HepG2 (cell line): ENCODE data around the gene PLXND1. TPM values are rescaled to one million over a fixed set of nuclear protein-coding genes. Genes with fewer than 3 reads are reported as not detected.

Experiments
- ATAC-seq: fragments of 200-7000 bp; cut with Tn5 transposase; 3 replicates; pipeline ENCODE4 v1.9.1; 2020; ENCODE audit warnings: mild to moderate bottlenecking, moderate library complexity
- BruUV-seq: library from RNA; stranded (reverse); fragments of 400-500 nt; replicated peaks from 2 replicates; lab custom pipeline; 2021; lab: Mats Ljungman, UMichigan
- CTCF ChIA-PET: fragments of 300-600 bp; formaldehyde crosslinking; extraction: SDS; loops from one replicate; lab custom pipeline; 2021; ENCODE audit warnings: low total read pairs, inconsistent platforms, low intra/inter-chr PET ratio; lab: Yijun Ruan, JAX
- POLR2A ChIA-PET: fragments of 350-600 bp; sonication (Branson Sonifier 250); formaldehyde crosslinking; loops from one replicate; lab custom pipeline; 2020; ENCODE audit warnings: antibody characterized with exemption, inconsistent platforms; lab: Yijun Ruan, JAX
- DNase-seq: peaks from one replicate; pipeline ENCODE4 v3.0.0-alpha.2; 2015; ENCODE audit warnings: low spot score
- FAIRE-seq: peaks from 3 replicates; lab custom pipeline; 2011; peaks lifted over from hg19 to GRCh38; lab: Jason Lieb, UNC
- H2AFZ ChIP-seq: one replicate; pipeline ENCODE4 v1.6.1; 2011; ENCODE audit warnings: low read length, inconsistent platforms
- H3K27ac ChIP-seq: fragments of 300-600 bp; 3 replicates; pipeline ENCODE4 v1.8.0; 2011; ENCODE audit warnings: mixed run types, mild to moderate bottlenecking, mixed read lengths, low read length, inconsistent platforms; ENCODE audit not compliant: insufficient read depth; ENCODE audit errors: extremely low read length
- H3K27me3 ChIP-seq, 2 experiments: fragments of 200-600 bp in 1 of 2; 2 replicates in 1 of 2; 3 replicates in 1 of 2; pipeline versions ENCODE4 v1.6.0 to v1.8.0; 2011; ENCODE audit warnings: low read length in 2 of 2, mild to moderate bottlenecking in 2 of 2, moderate library complexity in 2 of 2, inconsistent platforms in 1 of 2; ENCODE audit not compliant: insufficient read depth in 2 of 2, control insufficient read depth in 1 of 2
- H3K36me3 ChIP-seq, 2 experiments: fragments of 200-600 bp in 1 of 2; replicated peaks in 1 of 2; 2 replicates in 1 of 2; 3 replicates in 1 of 2; pipeline versions ENCODE4 v1.5.1 to v1.8.0; 2011; ENCODE audit warnings: low read length in 2 of 2, inconsistent platforms in 1 of 2; ENCODE audit not compliant: insufficient read depth in 2 of 2, control insufficient read depth in 1 of 2
- H3K4me1 ChIP-seq: 2 replicates; pipeline ENCODE4 v1.5.1; 2012; ENCODE audit warnings: low read length, inconsistent platforms; ENCODE audit not compliant: insufficient read depth
- H3K4me2 ChIP-seq: 2 replicates; pipeline ENCODE4 v1.6.0; 2011; ENCODE audit warnings: low read depth, low read length, inconsistent platforms
- H3K4me3 ChIP-seq, 3 experiments: fragments of 200-600 bp in 1 of 3; sonication (generic), shearing (Covaris generic) in 1 of 3; replicated peaks in 1 of 3; 2 replicates each; pipeline ENCODE4 v1.5.1; 2011 to 2016; ENCODE audit warnings: low read length in 3 of 3, inconsistent platforms in 2 of 3, low read depth in 2 of 3, mild to moderate bottlenecking in 2 of 3, control low read depth in 1 of 3, mixed read lengths in 1 of 3; ENCODE audit not compliant: insufficient read depth in 1 of 3
- H3K79me2 ChIP-seq: one replicate; pipeline ENCODE4 v1.6.1; 2011; ENCODE audit warnings: low read length, inconsistent platforms; ENCODE audit not compliant: insufficient read depth
- H3K9ac ChIP-seq: 2 replicates; pipeline ENCODE4 v1.6.0; 2011; ENCODE audit warnings: mild to moderate bottlenecking, low read depth, low read length, inconsistent platforms; ENCODE audit not compliant: insufficient read depth
- H3K9me3 ChIP-seq: 2 replicates; pipeline ENCODE4 v1.5.1; 2012; ENCODE audit warnings: mild to moderate bottlenecking, low read length
- H4K20me1 ChIP-seq: 2 replicates; pipeline ENCODE4 v1.6.0; 2011; ENCODE audit warnings: inconsistent platforms, mild to moderate bottlenecking, low read length, moderate library complexity; ENCODE audit not compliant: insufficient read depth
- CEBPZ ChIP-seq: IDR thresholded peaks from 2 replicates; pipeline ENCODE4 v1.6.1; 2012; ENCODE audit warnings: low read length, improper control_type of control experiment
- CHCHD3 ChIP-seq: sonication (generic); formaldehyde crosslinking; IDR thresholded peaks from 2 replicates; pipeline ENCODE4 v1.8.0; 2022; ENCODE audit warnings: mild to moderate bottlenecking, missing genetic modification reagents, moderate library complexity
- GABPB1 ChIP-seq: IDR thresholded peaks from 2 replicates; pipeline ENCODE4 v1.6.1; 2016; ENCODE audit warnings: mild to moderate bottlenecking, missing genetic modification reagents, moderate library complexity, missing compliant biosample characterization
- KLF12 ChIP-seq: sonication (generic); formaldehyde crosslinking; IDR thresholded peaks from 2 replicates; pipeline ENCODE4 v1.4.0; 2020; ENCODE audit warnings: missing genetic modification reagents, borderline replicate concordance
- MTF2 ChIP-seq: sonication (generic); formaldehyde crosslinking; IDR thresholded peaks from 2 replicates; pipeline ENCODE4 v1.5.0; 2020; ENCODE audit warnings: missing genetic modification reagents, borderline replicate concordance
- RORA ChIP-seq: sonication (generic); formaldehyde crosslinking; IDR thresholded peaks from 2 replicates; pipeline ENCODE4 v1.5.0; 2020; ENCODE audit warnings: mild to moderate bottlenecking, missing genetic modification reagents, moderate library complexity
- SOX5 ChIP-seq: IDR thresholded peaks from 2 replicates; pipeline ENCODE4 v1.6.1; 2016; ENCODE audit warnings: borderline replicate concordance
- ZMYM4 ChIP-seq: sonication (generic); formaldehyde crosslinking; IDR thresholded peaks from 2 replicates; pipeline ENCODE4 v1.8.1; 2023; ENCODE audit warnings: mild to moderate bottlenecking, missing genetic modification reagents
- ZNF460 ChIP-seq: sonication (generic); formaldehyde crosslinking; IDR thresholded peaks from 2 replicates; pipeline ENCODE4 v1.5.1; 2020; ENCODE audit warnings: missing genetic modification reagents, mild to moderate bottlenecking, borderline replicate concordance
- ZNF543 ChIP-seq: sonication (generic); formaldehyde crosslinking; IDR thresholded peaks from 2 replicates; pipeline ENCODE4 v1.4.0; 2020; ENCODE audit warnings: mild to moderate bottlenecking, missing genetic modification reagents
- ZNF749 ChIP-seq: sonication (generic); formaldehyde crosslinking; IDR thresholded peaks from 2 replicates; pipeline ENCODE4 v1.8.0; 2022; ENCODE audit warnings: mild to moderate bottlenecking, missing genetic modification reagents, moderate library complexity, borderline replicate concordance
- WGBS: methylation state at CpG from one replicate; pipeline ENCODE4 v1.1.6; 2017; ENCODE audit warnings: low lambda C conversion rate; 5-methylcytosine and 5-hydroxymethylcytosine counted together
- in situ Hi-C: cut with HindIII; loops from 2 replicates; pipeline ENCODE4 v1.10.0; 2017; ENCODE audit warnings: low pct_unique_long_range_greater_than_20kb; ENCODE audit not compliant: extremely low pct_ligation_motif_present
- intact Hi-C: fragments of 100-400 bp; cut with micrococcal nuclease; formaldehyde crosslinking; loops from one replicate; pipeline ENCODE4 v1.10.0; 2022; ENCODE audit not compliant: unreplicated experiment
- polyA plus RNA-seq, 8 experiments: library from polyadenylated mRNA; depleted of rRNA in 3 of 8; stranded (reverse) in 7 of 8; unstranded in 1 of 8; fragments of >200 nt; fragmentation: Illumina TruSeq in 4 of 8; extraction: Trizol in 4 of 8; gene quantifications; 2 replicates each; pipeline versions ENCODE4 v1.2.1 to v1.2.3, GENCODE V29; 2011 to 2016; ENCODE audit warnings: low read depth in 4 of 8, missing spikeins in 1 of 8, mixed read lengths in 1 of 8; ENCODE audit not compliant: insufficient read depth in 1 of 8
- total RNA-seq, 5 experiments: library from RNA; depleted of rRNA; stranded (reverse); fragments of >200 nt; fragmentation: Illumina TruSeq; extraction: Trizol; gene quantifications; 2 replicates each; pipeline ENCODE4 v1.2.3, GENCODE V29; 2016; ENCODE audit warnings: low read depth in 1 of 5
- TF ChIP-seq, protein P1 (sequence below): sonication (generic); formaldehyde crosslinking; IDR thresholded peaks from 2 replicates; pipeline ENCODE4 v1.9.0; 2021; ENCODE audit warnings: missing genetic modification reagents, borderline replicate concordance
- TF ChIP-seq, protein P2 (sequence below): sonication (generic); formaldehyde crosslinking; IDR thresholded peaks from 2 replicates; pipeline ENCODE4 v1.5.1; 2020; ENCODE audit warnings: missing genetic modification reagents, mild to moderate bottlenecking, borderline replicate concordance
- TF ChIP-seq, protein P3 (sequence below): sonication (generic); formaldehyde crosslinking; IDR thresholded peaks from 2 replicates; pipeline ENCODE4 v1.5.0; 2020; ENCODE audit warnings: missing genetic modification reagents, mild to moderate bottlenecking, borderline replicate concordance

The PLXND1 gene
- total and polyA plus RNA-seq, 2 of the 13 experiments (the other 11 are each of a cell fraction or from before 2014, with no cell fraction given) = 15.9 to 42.0 TPM

DNA sequence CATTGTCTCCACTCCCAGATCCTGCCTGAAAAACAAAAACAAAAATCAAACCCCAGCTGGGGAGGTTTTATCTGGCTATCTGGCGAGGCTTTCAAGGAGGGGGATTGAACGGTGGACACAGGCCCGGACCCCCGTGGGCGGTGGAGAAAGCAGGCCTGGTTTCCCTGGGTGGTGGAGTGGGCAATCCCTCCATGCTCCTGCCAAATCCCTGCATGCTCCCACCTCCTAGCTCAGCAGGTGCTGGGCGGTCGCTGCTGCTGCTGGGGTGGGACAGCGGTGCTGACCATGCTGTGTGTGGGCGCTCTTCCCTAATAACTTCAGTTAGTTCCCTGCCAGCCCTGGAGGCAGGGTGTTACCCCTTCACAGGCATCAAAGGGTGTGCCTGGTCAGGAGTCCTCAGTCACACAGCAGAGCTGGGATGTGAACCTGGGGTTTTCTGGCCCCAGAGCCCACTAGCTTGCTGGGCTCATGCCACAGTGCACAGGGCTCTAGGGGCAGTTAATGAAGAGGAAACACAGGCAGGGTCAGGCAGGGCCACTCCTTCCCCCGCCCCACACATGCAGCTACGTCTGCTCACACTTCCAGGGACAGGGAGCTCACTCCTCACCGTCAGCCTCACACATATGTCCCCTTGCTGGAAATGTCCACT lies 15.9 kb upstream of the PLXND1 start (continued):
- TF ChIP-seq, protein P1, sequence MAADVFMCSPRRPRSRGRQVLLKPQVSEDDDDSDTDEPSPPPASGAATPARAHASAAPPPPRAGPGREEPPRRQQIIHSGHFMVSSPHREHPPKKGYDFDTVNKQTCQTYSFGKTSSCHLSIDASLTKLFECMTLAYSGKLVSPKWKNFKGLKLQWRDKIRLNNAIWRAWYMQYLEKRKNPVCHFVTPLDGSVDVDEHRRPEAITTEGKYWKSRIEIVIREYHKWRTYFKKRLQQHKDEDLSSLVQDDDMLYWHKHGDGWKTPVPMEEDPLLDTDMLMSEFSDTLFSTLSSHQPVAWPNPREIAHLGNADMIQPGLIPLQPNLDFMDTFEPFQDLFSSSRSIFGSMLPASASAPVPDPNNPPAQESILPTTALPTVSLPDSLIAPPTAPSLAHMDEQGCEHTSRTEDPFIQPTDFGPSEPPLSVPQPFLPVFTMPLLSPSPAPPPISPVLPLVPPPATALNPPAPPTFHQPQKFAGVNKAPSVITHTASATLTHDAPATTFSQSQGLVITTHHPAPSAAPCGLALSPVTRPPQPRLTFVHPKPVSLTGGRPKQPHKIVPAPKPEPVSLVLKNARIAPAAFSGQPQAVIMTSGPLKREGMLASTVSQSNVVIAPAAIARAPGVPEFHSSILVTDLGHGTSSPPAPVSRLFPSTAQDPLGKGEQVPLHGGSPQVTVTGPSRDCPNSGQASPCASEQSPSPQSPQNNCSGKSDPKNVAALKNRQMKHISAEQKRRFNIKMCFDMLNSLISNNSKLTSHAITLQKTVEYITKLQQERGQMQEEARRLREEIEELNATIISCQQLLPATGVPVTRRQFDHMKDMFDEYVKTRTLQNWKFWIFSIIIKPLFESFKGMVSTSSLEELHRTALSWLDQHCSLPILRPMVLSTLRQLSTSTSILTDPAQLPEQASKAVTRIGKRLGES (CRISPR knock-in tag) = no peak

DNA sequence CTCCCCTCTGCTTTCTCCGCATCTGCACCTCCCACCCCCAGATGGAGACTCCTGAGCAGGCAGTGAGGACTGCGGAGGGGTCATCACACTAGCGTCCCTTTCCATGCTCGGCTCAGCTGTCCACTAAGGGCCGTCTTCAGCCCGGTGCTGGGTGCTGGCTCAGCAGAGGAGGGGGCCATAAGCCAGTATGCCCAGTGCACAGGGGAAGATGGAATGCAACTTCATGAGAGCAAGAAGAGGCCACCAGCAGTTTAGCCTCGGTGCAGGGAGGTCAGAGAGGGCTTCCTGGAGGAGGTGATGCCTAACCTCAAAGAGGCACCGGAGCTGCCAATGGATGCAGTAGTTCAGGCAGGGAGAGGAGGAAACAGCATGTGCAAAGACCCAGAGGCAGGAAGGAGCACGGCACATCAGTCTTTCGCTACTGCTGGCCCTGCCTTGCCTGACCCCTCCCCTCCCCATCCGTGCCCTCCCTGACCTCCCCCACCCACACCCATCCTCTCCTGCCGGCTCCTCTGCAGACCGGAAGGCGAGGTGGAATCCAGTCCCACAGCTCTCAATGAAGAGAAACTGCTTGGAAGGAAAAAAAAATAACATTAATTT lies 15.2 kb upstream of the PLXND1 start:
- DNase-seq = no peak
- Histone ChIP-seq H3K4me3 (peak overlapping the region in 1 of 3 experiments; percentile 30; a peak in 1 of 6 replicates), H3K4me1 (peaks cover 88% of the 10 kb centered on the region), H3K27me3 (no peaks in the 10 kb centered on the region; a peak in 1 of 5 replicates), H3K9me3 (no peaks in the 10 kb centered on the region), H4K20me1 (no peaks in the 10 kb centered on the region), H2AFZ (no peak overlapping the region), H3K9ac (no peak overlapping the region), H3K27ac (no peak overlapping the region), H3K79me2 (no peaks in the 10 kb centered on the region), H3K4me2 (peak overlapping the region; percentile 54), H3K36me3 (no peaks in the 10 kb centered on the region)
- CTCF ChIA-PET = no interaction called here
- intact Hi-C loops (loop anchor here (10.0 kb wide), 1 partner anchor 237 kb away; no protein-coding TSS in a partner anchor), in situ Hi-C loops (no loop called here)
- 36% methylated on average over 12 of the region's 14 CpGs for WGBS
- no peak for ATAC-seq
- POLR2A ChIA-PET = interaction anchor here (0.6 to 1.5 kb wide), 2 partner anchors 24 to 206 kb away, joined by 4 to 5 read pairs; no protein-coding TSS in a partner anchor
- BruUV-seq = no TSS peak
- FAIRE-seq = no peak
- TF ChIP-seq ZMYM4 (CRISPR knock-in tag) (no peak), GABPB1 (no peak), CEBPZ (no peak), ZNF460 (CRISPR knock-in tag) (no peak), ZNF543 (CRISPR knock-in tag) (no peak), KLF12 (CRISPR knock-in tag) (no peak), MTF2 (CRISPR knock-in tag) (no peak), SOX5 (CRISPR knock-in tag) (no peak), ZNF749 (CRISPR knock-in tag) (no peak), RORA (no peak), CHCHD3 (CRISPR knock-in tag) (no peak)
- TF ChIP-seq, protein P2, sequence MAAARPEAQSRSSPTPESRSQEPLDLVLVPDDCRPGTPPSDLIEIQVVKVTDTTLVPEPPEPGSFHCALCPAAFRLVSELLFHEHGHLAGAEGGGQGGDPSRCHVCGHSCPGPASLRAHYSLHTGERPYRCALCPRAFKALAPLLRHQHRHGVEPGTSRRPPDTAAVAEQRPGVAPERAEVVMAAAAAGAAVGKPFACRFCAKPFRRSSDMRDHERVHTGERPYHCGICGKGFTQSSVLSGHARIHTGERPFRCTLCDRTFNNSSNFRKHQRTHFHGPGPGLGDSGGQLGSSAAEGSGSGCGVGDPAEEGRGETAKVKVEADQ = no peak
- TF ChIP-seq, protein P3, sequence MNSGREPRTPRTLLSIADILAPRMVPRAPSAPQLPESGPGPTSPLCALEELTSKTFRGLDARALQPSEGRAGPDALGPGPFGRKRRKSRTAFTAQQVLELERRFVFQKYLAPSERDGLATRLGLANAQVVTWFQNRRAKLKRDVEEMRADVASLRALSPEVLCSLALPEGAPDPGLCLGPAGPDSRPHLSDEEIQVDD = no peak
